GM12878 (cell line): ENCODE data around the gene EPB41. TPM values are rescaled to one million over a fixed set of nuclear protein-coding genes. Genes with fewer than 3 reads are reported as not detected.

Source experiments
- ATAC-seq: fragments of 200-7000 bp; cut with Tn5 transposase; 3 replicates; pipeline ENCODE4 v1.9.1; 2020; ENCODE audit warnings: mild to moderate bottlenecking, moderate library complexity
- BruUV-seq: library from RNA; stranded (reverse); fragments of 400-500 nt; replicated peaks from 2 replicates; lab custom pipeline; 2021; lab: Mats Ljungman, UMichigan
- CTCF ChIA-PET: fragments of 300-600 bp; sonication (Branson Sonifier 250); formaldehyde crosslinking; extraction: SDS; loops from one replicate; lab custom pipeline; 2021; ENCODE audit warnings: inconsistent platforms; lab: Yijun Ruan, JAX
- POLR2A ChIA-PET: fragments of 350-600 bp; formaldehyde crosslinking; extraction: SDS; loops from one replicate; lab custom pipeline; 2021; ENCODE audit warnings: inconsistent platforms; lab: Charles Lee
- RAD21 ChIA-PET: fragments of 300-600 bp; sonication (Branson Sonifier 250); formaldehyde crosslinking; loops from one replicate; lab custom pipeline; 2023; ENCODE audit warnings: antibody characterized with exemption; ENCODE audit not compliant: unreplicated experiment; lab: Charles Lee
- SMC1A ChIA-PET: fragments of 300-600 bp; sonication (Branson Sonifier 250); formaldehyde crosslinking; loops from one replicate; lab custom pipeline; 2023; ENCODE audit not compliant: unreplicated experiment, uncharacterized antibody; lab: Charles Lee
- DNase-seq: peaks from one replicate; pipeline ENCODE4 v3.0.0-alpha.2; 2011; ENCODE audit warnings: low read depth, low spot score
- FAIRE-seq: peaks from 3 replicates; lab custom pipeline; 2011; peaks lifted over from hg19 to GRCh38; lab: Jason Lieb, UNC
- H2AFZ ChIP-seq: 2 replicates; pipeline ENCODE4 v1.6.0; 2011; ENCODE audit warnings: low read depth, low read length, control low read depth; ENCODE audit not compliant: control insufficient read depth
- H3K27ac ChIP-seq: 2 replicates; pipeline ENCODE4 v1.5.1; 2011; ENCODE audit warnings: control low read depth; ENCODE audit not compliant: control insufficient read depth, insufficient read depth
- H3K27me3 ChIP-seq, 2 experiments: replicated peaks in 1 of 2; 2 replicates each; pipeline versions ENCODE4 v1.6.0 to v1.6.1; 2011; ENCODE audit warnings: low read length in 1 of 2; ENCODE audit not compliant: control insufficient read depth in 2 of 2, insufficient read depth in 2 of 2
- H3K36me3 ChIP-seq, 2 experiments: 2 replicates each; pipeline ENCODE4 v1.5.1; 2011; ENCODE audit warnings: low read length in 1 of 2; ENCODE audit not compliant: control insufficient read depth in 2 of 2, insufficient read depth in 2 of 2
- H3K4me1 ChIP-seq: 2 replicates; pipeline ENCODE4 v1.6.1; 2011; ENCODE audit warnings: mild to moderate bottlenecking, low read length, moderate library complexity, mixed read lengths; ENCODE audit not compliant: control insufficient read depth, insufficient read depth
- H3K4me2 ChIP-seq: 2 replicates; pipeline ENCODE4 v1.6.0; 2011; ENCODE audit warnings: control low read depth; ENCODE audit not compliant: control insufficient read depth, insufficient read depth
- H3K4me3 ChIP-seq: fragments of 200-600 bp; sonication (generic); 2 replicates; pipeline ENCODE4 v1.5.1; 2016
- H3K79me2 ChIP-seq: 2 replicates; pipeline ENCODE4 v1.6.0; 2011; ENCODE audit warnings: low read length; ENCODE audit not compliant: control insufficient read depth, insufficient read depth
- H3K9ac ChIP-seq: 2 replicates; pipeline ENCODE4 v1.8.0; 2011; ENCODE audit warnings: low read length, control low read depth, mixed read lengths; ENCODE audit not compliant: control insufficient read depth, insufficient read depth
- H3K9me3 ChIP-seq: replicated peaks from 3 replicates; pipeline ENCODE4 v1.5.1; 2011; ENCODE audit warnings: mild to moderate bottlenecking, low read length; ENCODE audit not compliant: control insufficient read depth, insufficient read depth
- H4K20me1 ChIP-seq: 2 replicates; pipeline ENCODE4 v1.6.0; 2011; ENCODE audit not compliant: control insufficient read depth, insufficient read depth
- ATF2 ChIP-seq: IDR thresholded peaks from 2 replicates; pipeline ENCODE4 v1.6.1; 2012; ENCODE audit warnings: low read length, inconsistent platforms
- ATF7 ChIP-seq: fragments of 450-650 bp; IDR thresholded peaks from 2 replicates; pipeline ENCODE4 v1.6.1; 2016; ENCODE audit warnings: low read depth, mild to moderate bottlenecking
- BCL3 ChIP-seq: IDR thresholded peaks from 2 replicates; pipeline ENCODE4 v1.6.1; 2011; ENCODE audit warnings: borderline replicate concordance, low read depth, mild to moderate bottlenecking, moderate library complexity, low read length; ENCODE audit not compliant: insufficient read depth, poor library complexity, severe bottlenecking
- CHD2 ChIP-seq: IDR thresholded peaks from 2 replicates; pipeline ENCODE4 v1.6.1; 2011; ENCODE audit warnings: low read depth, low read length, improper control_type of control experiment, borderline replicate concordance
- CREM ChIP-seq: IDR thresholded peaks from 2 replicates; pipeline ENCODE4 v1.6.1; 2014; ENCODE audit warnings: antibody characterized with exemption, low read depth
- CTCF ChIP-seq, 3 experiments: IDR thresholded peaks in 2 of 3; conservative IDR thresholded peaks in 1 of 3; 2 replicates each; pipeline ENCODE4 v1.5.1; 2011; ENCODE audit warnings: low read depth in 3 of 3, low read length in 3 of 3, mild to moderate bottlenecking in 3 of 3, control low read depth in 2 of 3, moderate library complexity in 2 of 3, inconsistent platforms in 1 of 3, mixed read lengths in 1 of 3; ENCODE audit not compliant: control insufficient read depth in 2 of 3, insufficient read depth in 1 of 3; ENCODE audit errors: extremely low read depth in 1 of 3
- FOS ChIP-seq: IDR thresholded peaks from 3 replicates; pipeline ENCODE4 v1.6.1; 2011; ENCODE audit warnings: borderline replicate concordance; ENCODE audit not compliant: insufficient read length; ENCODE audit errors: extremely low read depth
- FOXK2 ChIP-seq: fragments of 450-650 bp; IDR thresholded peaks from 2 replicates; pipeline ENCODE4 v1.6.1; 2017; ENCODE audit warnings: mild to moderate bottlenecking, moderate library complexity
- KAT2A ChIP-seq: conservative IDR thresholded peaks from 2 replicates; pipeline ENCODE4 v1.6.1; 2011; ENCODE audit warnings: low read depth, low read length; ENCODE audit not compliant: control insufficient read depth
- KLF5 ChIP-seq: fragments of 450-650 bp; IDR thresholded peaks from 2 replicates; pipeline ENCODE4 v1.6.1; 2014; ENCODE audit warnings: mild to moderate bottlenecking; ENCODE audit not compliant: partially characterized antibody
- MXI1 ChIP-seq: fragments of 150-350 bp; IDR thresholded peaks from 2 replicates; pipeline ENCODE4 v1.6.1; 2011; ENCODE audit warnings: low read depth, mild to moderate bottlenecking, inconsistent platforms, low read length, improper control_type of control experiment
- MYC ChIP-seq: IDR thresholded peaks from 2 replicates; pipeline ENCODE4 v1.6.1; 2011; ENCODE audit warnings: mild to moderate bottlenecking, low read length, moderate library complexity, inconsistent platforms; ENCODE audit not compliant: insufficient read depth, insufficient replicate concordance, insufficient read length, severe bottlenecking
- NBN ChIP-seq: fragments of 450-650 bp; IDR thresholded peaks from 2 replicates; pipeline ENCODE4 v1.6.1; 2016
- RUNX3 ChIP-seq: IDR thresholded peaks from 2 replicates; pipeline ENCODE4 v1.6.1; 2012; ENCODE audit warnings: low read length, inconsistent platforms
- SRF ChIP-seq, 2 experiments: IDR thresholded peaks; 2 replicates each; pipeline ENCODE4 v1.6.1; 2011; ENCODE audit warnings: low read depth in 2 of 2, low read length in 2 of 2, mild to moderate bottlenecking in 1 of 2, moderate library complexity in 1 of 2
- STAT1 ChIP-seq: fragments of 450-650 bp; conservative IDR thresholded peaks from 2 replicates; pipeline ENCODE4 v1.6.1; 2014; ENCODE audit warnings: antibody characterized with exemption, mild to moderate bottlenecking
- ZNF274 ChIP-seq: IDR thresholded peaks from one replicate; pipeline ENCODE4 v1.8.0; 2011; ENCODE audit not compliant: insufficient read length, insufficient read depth
- WGBS: methylation state at CpG from one replicate; pipeline ENCODE4 v1.1.6; 2016; ENCODE audit warnings: low lambda C conversion rate; ENCODE audit not compliant: insufficient replicate concordance, insufficient coverage; ENCODE audit errors: missing lambda C conversion rate; 5-methylcytosine and 5-hydroxymethylcytosine counted together
- in situ Hi-C: fragments of 300-500 bp; cut with MboI; formaldehyde crosslinking; loops from 9 replicates; pipeline ENCODE4 v1.14.3; 2018; ENCODE audit warnings: mixed read lengths
- intact Hi-C: fragments of 100-400 bp; cut with micrococcal nuclease; formaldehyde crosslinking; loops from one replicate; pipeline ENCODE4 v1.14.2; 2022; ENCODE audit not compliant: unreplicated experiment
- polyA plus RNA-seq, 11 experiments: library from polyadenylated mRNA; depleted of rRNA in 4 of 11; unstranded in 6 of 11; stranded (reverse) in 5 of 11; fragments of >200 nt; fragmentation: Nextera tagmentation in 4 of 11; fragmentation: Illumina TruSeq in 1 of 11; extraction: Ambion mirVana in 4 of 11; extraction: Trizol in 1 of 11; gene quantifications; 1 replicate in 1 of 11; 2 replicates in 10 of 11; pipeline versions ENCODE4 v1.2.1 to v1.2.3, GENCODE V29; 2011 to 2016; ENCODE audit warnings: inconsistent platforms in 2 of 11, missing spikeins in 2 of 11, low read depth in 1 of 11
- total RNA-seq, 4 experiments: library from RNA; depleted of rRNA in 3 of 4; stranded (reverse); fragments of >200 nt in 3 of 4; fragmentation: Illumina TruSeq in 1 of 4; extraction: Trizol in 1 of 4; gene quantifications; 2 replicates each; pipeline versions ENCODE4 v1.2.1 to v1.2.3, GENCODE V29; 2013 to 2021

The EPB41 gene
- total and polyA plus RNA-seq, 10 of the 15 experiments (the other 5 are each of a cell fraction or from before 2014, with no cell fraction given) = 1.1 to 77.6 (median 58.8) TPM

GRCh38 chr1:28898405-28898881, 15.9 kb upstream of the EPB41 start:
- 69% methylated on average over 3 of the region's 3 CpGs for WGBS
- DNase-seq (no peak), FAIRE-seq (no peak), ATAC-seq (no peak)
- SMC1A ChIA-PET = interaction anchor here (2.9 kb wide), 1 partner anchor 135 kb away, joined by 15 read pairs; no protein-coding TSS in a partner anchor
- no peaks in the 10 kb centered on the region for H3K79me2 ChIP-seq
- H3K36me3 ChIP-seq = no peaks in the 10 kb centered on the region
- no peaks in the 10 kb centered on the region for H3K4me1 ChIP-seq
- H3K9me3 ChIP-seq = no peaks in the 10 kb centered on the region
- CTCF ChIA-PET = interaction anchor here (1.4 to 3.7 kb wide), 2 partner anchors 11 to 135 kb away, joined by 3 to 17 read pairs; no protein-coding TSS in a partner anchor
- no peaks in the 10 kb centered on the region for H4K20me1 ChIP-seq
- H3K9ac ChIP-seq = no peak overlapping the region
- BruUV-seq = no TSS peak
- no peak overlapping the region for H3K4me2 ChIP-seq
- no peak for TF ChIP-seq CTCF (IDR thresholded peaks at IDR 0.05 in 2 of 3, conservative IDR thresholded peaks at IDR 0.05 in 1 of 3; ENCODE audit: control insufficient read depth in 2 of 3, extremely low read depth in 1 of 3, insufficient read depth in 1 of 3, low read depth in 3 of 3, low read length in 3 of 3)
- TF ChIP-seq FOS = no peak
- TF ChIP-seq STAT1 = no peak
- no peak for TF ChIP-seq ZNF274
- TF ChIP-seq CREM = no peak
- TF ChIP-seq KAT2A = no peak
- TF ChIP-seq ATF2 = no peak
- TF ChIP-seq FOXK2 = no peak
- no peak for TF ChIP-seq KLF5
- TF ChIP-seq NBN = no peak
- TF ChIP-seq MXI1 = no peak
- TF ChIP-seq RUNX3 = no peak
- no peak for TF ChIP-seq MYC
- no peak for TF ChIP-seq SRF (IDR thresholded peaks at IDR 0.05; ENCODE audit: low read depth in 2 of 2, low read length in 2 of 2)
- TF ChIP-seq BCL3 = no peak
- no peak for TF ChIP-seq ATF7
- no peak for TF ChIP-seq CHD2
- no peaks in the 10 kb centered on the region for H3K27me3 ChIP-seq
- RAD21 ChIA-PET = interaction anchor here (1.3 kb wide), 1 partner anchor 14 kb away, joined by 4 read pairs; no protein-coding TSS in a partner anchor
- intact Hi-C loops = no loop called here
- H3K4me3 ChIP-seq = no peak overlapping the region
- H2AFZ ChIP-seq = no peak overlapping the region
- in situ Hi-C loops = no loop called here
- H3K27ac ChIP-seq = no peak overlapping the region
- POLR2A ChIA-PET = interaction anchor here (0.5 to 0.7 kb wide), 2 partner anchors 24 to 60 kb away, joined by 3 to 6 read pairs; no protein-coding TSS in a partner anchor
